Stimulated activated CD4-positive, alpha-beta T cell treated with anti-CD3 and anti-CD28 coated beads, Interleukin-4, amount 100 ng/mL, for 48 hours (primary cell): ENCODE data around the gene HSD3B1.
"Not testable (repeated sequence)": the region's sequence is repeated elsewhere in the genome, so short reads cannot be mapped to it uniquely, and the experiment has no call there.

Experiments used
- DNase-seq, 2 donors: peaks; one replicate each; pipeline ENCODE4 v3.0.0-alpha.2; 2020; ENCODE audit warnings: low read depth in 2 of 2

Gene HSD3B1

DNA sequence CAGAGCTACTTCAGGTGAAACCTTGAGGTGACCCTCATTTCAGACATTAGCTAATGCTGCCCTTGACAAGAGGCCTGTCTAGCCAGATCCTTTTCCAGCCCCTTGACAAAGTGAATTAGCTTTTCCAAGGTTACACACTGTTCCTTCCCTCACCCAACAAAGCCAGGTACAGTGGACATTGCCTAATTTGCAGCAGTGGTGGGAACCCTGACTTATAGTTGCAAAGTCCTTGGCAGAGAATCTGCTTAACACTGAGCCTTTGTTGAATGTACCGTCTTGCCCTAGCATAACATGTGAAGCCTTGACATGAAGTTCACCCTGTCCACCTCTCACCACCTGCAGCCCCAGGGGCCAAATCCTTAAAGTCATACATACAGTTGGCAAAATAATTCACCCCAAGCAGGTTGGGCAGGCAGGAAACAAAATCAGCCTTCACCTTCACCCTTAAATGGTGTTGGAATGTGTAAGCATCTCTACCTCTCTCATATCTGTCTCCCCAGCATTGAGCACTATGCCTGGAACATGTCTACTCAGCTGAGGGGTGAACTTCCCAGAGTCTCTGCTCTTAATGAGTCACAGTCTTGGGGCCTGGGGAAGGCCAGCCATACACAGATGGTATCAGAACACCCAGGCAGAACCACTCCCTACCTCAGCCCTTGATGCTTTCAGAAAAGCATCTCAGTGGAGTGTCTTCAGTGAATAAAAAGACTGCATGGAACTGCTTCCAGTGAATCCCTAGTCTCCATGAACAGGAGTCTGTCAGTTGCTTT, 46.5 kb downstream of the HSD3B1 start:
- DNase-seq = not testable (repeated sequence)

DNA sequence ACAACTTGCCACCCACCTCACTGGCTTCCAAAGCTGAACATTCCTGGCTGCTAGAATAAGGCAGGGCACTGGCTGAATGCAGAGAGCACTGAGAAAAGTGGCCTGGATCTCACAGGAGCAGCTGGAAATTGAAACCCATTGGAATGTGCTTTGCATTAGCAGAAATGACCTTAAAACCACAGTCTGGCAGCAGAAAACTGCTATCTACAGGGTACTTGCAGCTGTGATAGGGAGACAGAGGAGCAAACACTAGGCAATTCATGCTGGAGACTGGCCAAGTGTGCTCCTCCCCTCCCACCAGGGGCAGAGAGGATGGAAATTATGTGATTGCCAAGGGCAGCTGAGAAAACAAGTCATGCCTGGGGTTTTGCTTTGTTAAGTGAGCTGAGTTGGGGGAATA, 47.2 kb downstream of the HSD3B1 start:
- no peak for DNase-seq

DNA sequence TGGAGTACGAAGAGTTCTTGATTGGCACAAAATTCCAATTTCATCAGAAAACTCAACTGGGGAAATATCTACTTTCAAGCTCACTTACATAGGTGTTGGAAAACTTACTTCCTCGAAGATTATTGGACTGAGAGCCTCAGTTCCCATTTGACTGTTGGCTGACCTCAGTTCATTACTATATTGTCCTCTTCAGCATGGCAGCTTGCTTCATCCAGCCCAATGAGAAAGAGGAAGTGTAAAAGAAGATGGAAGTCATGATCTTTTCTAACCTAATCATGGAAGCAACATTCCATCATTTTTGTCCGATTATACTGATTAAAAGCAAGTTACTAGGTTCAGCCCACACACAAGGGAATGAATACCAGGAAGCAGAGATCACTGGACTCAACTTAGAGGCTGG, 49.4 kb downstream of the HSD3B1 start:
- no peak for DNase-seq

DNA sequence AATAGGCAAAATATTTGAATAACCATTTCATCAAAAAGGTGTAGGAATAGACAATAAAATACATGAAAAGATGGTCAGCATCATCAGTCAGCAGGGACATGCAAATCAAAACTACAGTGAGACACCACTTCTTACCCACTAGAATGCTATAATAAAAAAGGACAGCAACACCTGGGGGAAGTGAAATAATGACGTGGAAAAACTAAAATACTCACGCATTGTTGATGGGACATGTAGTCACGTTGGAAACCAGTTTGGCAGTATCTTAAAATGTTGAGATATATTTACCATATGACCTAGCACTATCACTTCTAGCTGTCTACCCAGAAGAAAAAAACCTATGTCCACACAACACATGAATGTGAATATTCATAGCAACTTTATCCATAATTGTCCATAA, 53.4 kb downstream of the HSD3B1 start:
- not testable (repeated sequence) for DNase-seq

DNA sequence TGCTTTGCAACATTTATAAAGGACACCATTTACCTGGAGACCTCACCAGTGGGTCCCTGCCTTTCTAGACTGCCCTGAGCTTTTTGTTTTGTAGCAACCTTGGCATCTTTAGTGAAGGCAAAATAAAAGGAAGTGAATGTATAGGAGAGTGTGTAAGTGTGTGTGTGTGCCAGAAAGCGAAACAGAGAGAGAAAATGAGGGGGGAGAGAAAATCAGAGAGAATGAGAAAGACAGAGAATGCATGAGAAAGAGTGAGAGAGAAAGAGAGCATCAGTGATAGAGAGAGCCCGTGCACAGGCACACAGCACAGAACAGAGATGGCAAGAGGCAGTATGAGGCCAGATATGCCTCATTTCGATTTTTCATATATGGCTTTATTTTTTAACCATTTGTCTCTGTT, 57.5 kb downstream of the HSD3B1 start:
- DNase-seq = no peak
